HepG2 (cell line): ENCODE measurements around the gene L3MBTL1. TPM values are rescaled to one million over a fixed set of nuclear protein-coding genes. Genes with fewer than 3 reads are reported as not detected.

Experiments
- DPF2 ChIP-seq: sonication (generic); formaldehyde crosslinking; IDR thresholded peaks from 2 replicates; pipeline ENCODE4 v1.4.0; 2020; ENCODE audit warnings: mild to moderate bottlenecking, low read depth, missing genetic modification reagents, borderline replicate concordance
- ETV6 ChIP-seq: sonication (generic); formaldehyde crosslinking; conservative IDR thresholded peaks from 2 replicates; pipeline ENCODE4 v1.4.0; 2020; ENCODE audit warnings: missing genetic modification reagents
- HMG20B ChIP-seq: conservative IDR thresholded peaks from 2 replicates; pipeline ENCODE4 v1.6.1; 2016; ENCODE audit warnings: missing genetic modification reagents, missing compliant biosample characterization
- HOXA3 ChIP-seq: sonication (generic); formaldehyde crosslinking; IDR thresholded peaks from 2 replicates; pipeline ENCODE4 v1.5.0; 2020; ENCODE audit warnings: missing genetic modification reagents
- JDP2 ChIP-seq: sonication (generic); formaldehyde crosslinking; IDR thresholded peaks from 2 replicates; pipeline ENCODE4 v1.8.1; 2022; ENCODE audit warnings: missing genetic modification reagents, borderline replicate concordance
- MIXL1 ChIP-seq: IDR thresholded peaks from 2 replicates; pipeline ENCODE4 v1.6.1; 2016
- NFATC3 ChIP-seq: sonication (generic); formaldehyde crosslinking; IDR thresholded peaks from 2 replicates; pipeline ENCODE4 v1.5.1; 2020; ENCODE audit warnings: mild to moderate bottlenecking, missing genetic modification reagents
- NR2C2 ChIP-seq: sonication (generic); formaldehyde crosslinking; IDR thresholded peaks from 2 replicates; pipeline ENCODE4 v1.4.0; 2020; ENCODE audit warnings: missing genetic modification reagents, mild to moderate bottlenecking, moderate library complexity, borderline replicate concordance
- NR2F2 ChIP-seq: IDR thresholded peaks from 2 replicates; pipeline ENCODE4 v1.6.1; 2012; ENCODE audit warnings: low read depth, inconsistent platforms, borderline replicate concordance
- RFX5 ChIP-seq: IDR thresholded peaks from 2 replicates; pipeline ENCODE4 v1.6.1; 2011; ENCODE audit warnings: low read depth, low read length, improper control_type of control experiment
- RFXANK ChIP-seq: IDR thresholded peaks from 2 replicates; pipeline ENCODE4 v1.6.1; 2016
- SIX4 ChIP-seq: sonication (generic); formaldehyde crosslinking; IDR thresholded peaks from 2 replicates; pipeline ENCODE4 v1.4.0; 2020; ENCODE audit warnings: missing genetic modification reagents
- XBP1 ChIP-seq: sonication (generic); formaldehyde crosslinking; IDR thresholded peaks from 2 replicates; pipeline ENCODE4 v1.5.0; 2020; ENCODE audit warnings: missing genetic modification reagents
- ZIK1 ChIP-seq: sonication (generic); formaldehyde crosslinking; IDR thresholded peaks from 2 replicates; pipeline ENCODE4 v1.5.0; 2020; ENCODE audit warnings: mild to moderate bottlenecking, low read depth, missing genetic modification reagents, borderline replicate concordance
- ZKSCAN1 ChIP-seq: fragments of 150-350 bp; IDR thresholded peaks from 2 replicates; pipeline ENCODE4 v1.6.1; 2014; ENCODE audit warnings: low read length
- ZNF333 ChIP-seq: sonication (generic); formaldehyde crosslinking; IDR thresholded peaks from 2 replicates; pipeline ENCODE4 v1.4.0; 2020; ENCODE audit warnings: mild to moderate bottlenecking, missing genetic modification reagents, borderline replicate concordance
- ZNF33A ChIP-seq: sonication (generic); formaldehyde crosslinking; IDR thresholded peaks from 2 replicates; pipeline ENCODE4 v1.5.1; 2020; ENCODE audit warnings: missing genetic modification reagents, mild to moderate bottlenecking, moderate library complexity, borderline replicate concordance
- ZNF34 ChIP-seq: sonication (generic); formaldehyde crosslinking; IDR thresholded peaks from 2 replicates; pipeline ENCODE4 v1.4.0; 2020; ENCODE audit warnings: mild to moderate bottlenecking, missing genetic modification reagents, borderline replicate concordance
- ZNF737 ChIP-seq: sonication (generic); formaldehyde crosslinking; IDR thresholded peaks from 2 replicates; pipeline ENCODE4 v1.5.0; 2020; ENCODE audit warnings: missing genetic modification reagents, mild to moderate bottlenecking, borderline replicate concordance
- ZNF790 ChIP-seq: sonication (generic); formaldehyde crosslinking; IDR thresholded peaks from 2 replicates; pipeline ENCODE4 v1.8.0; 2022; ENCODE audit warnings: missing genetic modification reagents, mild to moderate bottlenecking, borderline replicate concordance
- ZSCAN12 ChIP-seq: sonication (generic); formaldehyde crosslinking; IDR thresholded peaks from 2 replicates; pipeline ENCODE4 v1.9.0; 2021; ENCODE audit warnings: mild to moderate bottlenecking, missing genetic modification reagents
- polyA plus RNA-seq, 8 experiments: library from polyadenylated mRNA; depleted of rRNA in 3 of 8; stranded (reverse) in 7 of 8; unstranded in 1 of 8; fragments of >200 nt; fragmentation: Illumina TruSeq in 4 of 8; extraction: Trizol in 4 of 8; gene quantifications; 2 replicates each; pipeline versions ENCODE4 v1.2.1 to v1.2.3, GENCODE V29; 2011 to 2016; ENCODE audit warnings: low read depth in 4 of 8, missing spikeins in 1 of 8, mixed read lengths in 1 of 8; ENCODE audit not compliant: insufficient read depth in 1 of 8
- total RNA-seq, 5 experiments: library from RNA; depleted of rRNA; stranded (reverse); fragments of >200 nt; fragmentation: Illumina TruSeq; extraction: Trizol; gene quantifications; 2 replicates each; pipeline ENCODE4 v1.2.3, GENCODE V29; 2016; ENCODE audit warnings: low read depth in 1 of 5
- TF ChIP-seq, protein P1 (sequence below), 2 experiments: sonication (generic) in 1 of 2; formaldehyde crosslinking in 1 of 2; IDR thresholded peaks; 2 replicates each; pipeline versions ENCODE4 v1.6.1 to v1.9.0; 2014 to 2022; ENCODE audit warnings: antibody characterized with exemption in 1 of 2, borderline replicate concordance in 1 of 2, inconsistent platforms in 1 of 2, low read depth in 1 of 2, missing genetic modification reagents in 1 of 2
- TF ChIP-seq, protein P2 (sequence below): sonication (generic); formaldehyde crosslinking; IDR thresholded peaks from 2 replicates; pipeline ENCODE4 v1.8.0; 2022; ENCODE audit warnings: mild to moderate bottlenecking, missing genetic modification reagents

The L3MBTL1 gene
- total and polyA plus RNA-seq, 2 of the 13 experiments (the other 11 are each of a cell fraction or from before 2014, with no cell fraction given): 9.0 to 17.8 TPM

DNA sequence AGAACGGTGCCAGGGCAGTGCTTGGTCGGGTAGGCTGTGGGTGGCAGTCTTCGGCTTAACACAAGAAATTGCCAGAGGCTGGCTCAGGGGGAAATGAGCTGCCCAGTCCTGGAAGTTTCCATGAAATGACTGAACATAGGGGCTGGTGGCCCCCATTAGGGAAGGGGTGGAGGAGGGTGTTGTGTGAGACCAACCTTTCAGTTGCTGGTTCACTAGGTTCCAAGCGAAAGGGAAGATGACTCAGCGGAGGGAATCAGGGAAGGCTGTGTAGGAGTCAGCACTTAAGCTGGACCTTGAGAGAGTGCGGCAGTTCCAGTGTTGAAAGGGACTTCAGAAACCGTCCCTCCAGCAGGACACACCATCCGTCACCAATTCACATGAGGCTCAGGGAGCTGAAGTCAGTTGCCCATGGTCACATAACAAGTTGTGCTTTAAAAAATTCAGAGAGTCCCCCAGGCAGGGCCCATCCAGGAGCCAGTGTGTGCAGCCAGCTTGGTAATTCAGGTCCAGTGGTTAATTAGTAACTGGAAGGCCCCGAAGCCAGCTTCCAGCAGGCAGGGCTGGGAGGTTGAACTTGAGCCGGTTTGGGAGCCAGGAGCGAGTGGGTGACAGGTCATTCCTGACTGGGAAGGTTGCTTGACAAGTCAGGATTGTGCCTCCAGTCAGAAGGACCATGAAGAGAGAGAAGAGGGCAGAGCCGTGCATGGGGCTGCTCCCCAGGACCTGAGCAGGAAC is 51.1 kb downstream of the L3MBTL1 start, which contains the start of gene SGK2 (continued):
- TF ChIP-seq, protein P1, sequence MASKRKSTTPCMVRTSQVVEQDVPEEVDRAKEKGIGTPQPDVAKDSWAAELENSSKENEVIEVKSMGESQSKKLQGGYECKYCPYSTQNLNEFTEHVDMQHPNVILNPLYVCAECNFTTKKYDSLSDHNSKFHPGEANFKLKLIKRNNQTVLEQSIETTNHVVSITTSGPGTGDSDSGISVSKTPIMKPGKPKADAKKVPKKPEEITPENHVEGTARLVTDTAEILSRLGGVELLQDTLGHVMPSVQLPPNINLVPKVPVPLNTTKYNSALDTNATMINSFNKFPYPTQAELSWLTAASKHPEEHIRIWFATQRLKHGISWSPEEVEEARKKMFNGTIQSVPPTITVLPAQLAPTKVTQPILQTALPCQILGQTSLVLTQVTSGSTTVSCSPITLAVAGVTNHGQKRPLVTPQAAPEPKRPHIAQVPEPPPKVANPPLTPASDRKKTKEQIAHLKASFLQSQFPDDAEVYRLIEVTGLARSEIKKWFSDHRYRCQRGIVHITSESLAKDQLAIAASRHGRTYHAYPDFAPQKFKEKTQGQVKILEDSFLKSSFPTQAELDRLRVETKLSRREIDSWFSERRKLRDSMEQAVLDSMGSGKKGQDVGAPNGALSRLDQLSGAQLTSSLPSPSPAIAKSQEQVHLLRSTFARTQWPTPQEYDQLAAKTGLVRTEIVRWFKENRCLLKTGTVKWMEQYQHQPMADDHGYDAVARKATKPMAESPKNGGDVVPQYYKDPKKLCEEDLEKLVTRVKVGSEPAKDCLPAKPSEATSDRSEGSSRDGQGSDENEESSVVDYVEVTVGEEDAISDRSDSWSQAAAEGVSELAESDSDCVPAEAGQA (IDR thresholded peaks at IDR 0.05; ENCODE audit: low read depth): no peak; the same call in 1 of the 2 replicates
- TF ChIP-seq, protein P1 (CRISPR knock-in tag; IDR thresholded peaks at IDR 0.05; ENCODE audit: borderline replicate concordance): no peak; the same call in 1 of the 2 replicates
- TF ChIP-seq ZSCAN12 (CRISPR knock-in tag) (peak; percentile 87; the same call in 1 of the 2 replicates), ETV6 (CRISPR knock-in tag) (no peak), NR2C2 (CRISPR knock-in tag) (no peak; the same call in 1 of the 2 replicates), ZNF34 (CRISPR knock-in tag) (0 out of 2 replicates have a peak, but pooled peaks have one; percentile 28), DPF2 (CRISPR knock-in tag) (no peak), HMG20B (peak; percentile 14; the same call in 1 of the 2 replicates), NFATC3 (CRISPR knock-in tag) (0 out of 2 replicates have a peak, but pooled peaks have one; percentile 30), ZNF790 (CRISPR knock-in tag) (peak; percentile 71; the same call in 1 of the 2 replicates), HOXA3 (CRISPR knock-in tag) (peak; percentile 87), ZNF33A (CRISPR knock-in tag) (no peak), ZNF737 (CRISPR knock-in tag) (peak; percentile 97; the same call in 1 of the 2 replicates), ZIK1 (CRISPR knock-in tag) (no peak), ZNF333 (peak; percentile 76; the same call in 1 of the 2 replicates), RFXANK (CRISPR knock-in tag) (peak; percentile 94), JDP2 (CRISPR knock-in tag) (no peak; the same call in 1 of the 2 replicates), SIX4 (CRISPR knock-in tag) (peak; percentile 50; the same call in 1 of the 2 replicates), NR2F2 (peak; percentile 44; the same call in 1 of the 2 replicates), ZKSCAN1 (peak; percentile 56), MIXL1 (CRISPR knock-in tag) (peak; percentile 100), XBP1 (CRISPR knock-in tag) (no peak), RFX5 (peak; percentile 46; the same call in 1 of the 2 replicates)
- TF ChIP-seq, protein P2, sequence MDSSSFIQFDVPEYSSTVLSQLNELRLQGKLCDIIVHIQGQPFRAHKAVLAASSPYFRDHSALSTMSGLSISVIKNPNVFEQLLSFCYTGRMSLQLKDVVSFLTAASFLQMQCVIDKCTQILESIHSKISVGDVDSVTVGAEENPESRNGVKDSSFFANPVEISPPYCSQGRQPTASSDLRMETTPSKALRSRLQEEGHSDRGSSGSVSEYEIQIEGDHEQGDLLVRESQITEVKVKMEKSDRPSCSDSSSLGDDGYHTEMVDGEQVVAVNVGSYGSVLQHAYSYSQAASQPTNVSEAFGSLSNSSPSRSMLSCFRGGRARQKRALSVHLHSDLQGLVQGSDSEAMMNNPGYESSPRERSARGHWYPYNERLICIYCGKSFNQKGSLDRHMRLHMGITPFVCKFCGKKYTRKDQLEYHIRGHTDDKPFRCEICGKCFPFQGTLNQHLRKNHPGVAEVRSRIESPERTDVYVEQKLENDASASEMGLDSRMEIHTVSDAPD (CRISPR knock-in tag): no peak
